GM10266 (cell line): ENCODE results near the gene CCK.

Experiments used
- DNase-seq: peaks from one replicate; pipeline ENCODE4 v3.0.0; 2012; ENCODE audit errors: extremely low spot score
- CTCF ChIP-seq: IDR thresholded peaks from 2 replicates; pipeline ENCODE4 v1.5.1; 2012; ENCODE audit warnings: mild to moderate bottlenecking, low read depth; ENCODE audit not compliant: control insufficient read depth, insufficient read depth; ENCODE audit errors: missing control alignments

Gene CCK

DNA sequence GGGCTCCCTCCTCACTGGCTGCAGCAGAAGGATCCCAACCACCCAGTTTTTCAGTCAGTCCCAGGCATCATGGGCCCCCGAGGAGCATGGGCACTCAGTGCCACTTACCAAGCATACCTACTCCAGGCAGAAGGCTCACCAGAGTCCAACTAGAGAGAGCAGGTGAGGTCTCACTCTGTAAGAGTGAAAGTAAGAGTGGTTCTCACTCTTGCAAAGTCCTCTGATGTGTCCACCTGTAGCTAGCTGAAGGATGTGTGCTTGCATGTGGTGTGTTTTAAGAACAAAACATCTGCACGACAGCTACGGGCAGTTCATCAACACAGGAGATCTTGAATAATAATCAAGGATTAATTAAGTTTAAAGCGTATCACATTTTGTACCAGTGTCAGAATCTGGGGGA, 49.7 kb downstream of the CCK start:
- TF ChIP-seq CTCF: no peak
- peak; percentile 46 for DNase-seq

- DNase-seq: peak; percentile 71
- peak; percentile 22 for TF ChIP-seq CTCF
These were observed 51.3 kb downstream of the CCK start for GRCh38 chr3:42214565-42215283.

DNA sequence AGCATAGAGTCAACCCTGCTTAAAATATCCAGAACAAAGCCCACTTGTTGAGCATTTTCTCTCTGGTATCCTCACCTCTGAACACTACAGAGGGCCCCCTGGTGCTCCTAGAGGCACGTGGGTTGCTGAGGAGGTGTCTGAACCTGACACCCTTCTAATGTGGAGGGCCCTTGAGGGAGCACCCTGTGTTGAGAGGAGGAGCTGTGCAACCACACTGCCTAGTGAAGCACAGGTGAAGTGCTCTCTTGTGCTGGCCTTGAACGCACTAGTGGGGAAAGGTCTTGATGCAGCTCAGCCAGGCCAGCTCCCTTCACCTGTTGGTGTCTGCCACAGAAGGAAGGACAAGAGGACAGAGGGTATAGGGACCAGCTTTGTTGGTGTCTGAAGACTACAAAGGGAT, 51.9 kb downstream of the CCK start:
- peak; percentile 42 for DNase-seq
- TF ChIP-seq CTCF: no peak

- no peak for DNase-seq
- no peak for TF ChIP-seq CTCF
These were observed 52.6 kb downstream of the CCK start for GRCh38 chr3:42213417-42213816.

DNA sequence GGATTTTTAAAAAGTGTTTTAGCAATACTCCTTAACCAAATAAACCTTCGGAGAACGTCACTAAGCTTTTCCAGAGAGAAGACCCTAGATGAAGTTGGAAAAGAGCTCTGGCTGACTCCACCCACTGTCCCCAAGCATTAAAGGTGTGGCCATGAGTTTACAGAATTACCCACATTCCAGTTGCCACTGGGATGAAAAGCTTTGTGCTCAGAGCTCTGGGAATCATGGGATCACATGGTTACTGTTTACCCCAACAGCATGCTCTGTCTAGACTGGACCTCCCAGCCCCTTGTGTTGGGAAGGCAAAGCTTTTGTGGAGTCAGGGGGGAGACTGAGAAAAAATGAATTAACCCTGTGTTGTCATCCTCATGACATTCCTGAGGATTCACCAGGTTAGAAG, 55.3 kb downstream of the CCK start:
- TF ChIP-seq CTCF: no peak
- no peak for DNase-seq

GRCh38 chr3:42209917-42210316, 56.1 kb downstream of the CCK start:
- DNase-seq: no peak
- no peak for TF ChIP-seq CTCF
